Heart right ventricle (tissue), 16 donors: ENCODE measurements around the gene CHD2. TPM values are rescaled to one million over a fixed set of nuclear protein-coding genes. Genes with fewer than 3 reads are reported as not detected.

Experiments used
- ATAC-seq, 8 donors: fragments of 200-7000 bp; cut with Tn5 transposase; one replicate each; pipeline ENCODE4 v1.9.1; 2020; ENCODE audit warnings: mild to moderate bottlenecking in 8 of 8, moderate library complexity in 8 of 8, moderate number of reproducible peaks in 1 of 8
- DNase-seq, 2 donors: peaks; one replicate each; pipeline ENCODE4 v3.0.0-alpha.2; 2020
- H3K27ac ChIP-seq, 10 donors: fragments of 200-600 bp; sonication (generic) in 2 of 10; one replicate each; pipeline versions ENCODE4 v1.5.0 to v1.8.0; 2020 to 2022; ENCODE audit warnings: mild to moderate bottlenecking in 3 of 10
- H3K27me3 ChIP-seq, 7 donors: fragments of 200-600 bp; one replicate each; pipeline ENCODE4 v1.8.0; 2021 to 2022; ENCODE audit warnings: mild to moderate bottlenecking in 2 of 7
- H3K36me3 ChIP-seq, 9 donors: fragments of 200-600 bp; sonication (generic) in 1 of 9; one replicate each; pipeline versions ENCODE4 v1.5.0 to v1.8.0; 2020 to 2022; ENCODE audit warnings: mild to moderate bottlenecking in 2 of 9
- H3K4me1 ChIP-seq, 9 donors: fragments of 200-600 bp; sonication (generic) in 1 of 9; one replicate each; pipeline versions ENCODE4 v1.5.0 to v1.8.0; 2020 to 2022; ENCODE audit warnings: mild to moderate bottlenecking in 4 of 9
- H3K4me3 ChIP-seq, 10 donors: fragments of 200-600 bp; sonication (generic) in 2 of 10; one replicate each; pipeline versions ENCODE4 v1.5.0 to v1.8.0; 2020 to 2022; ENCODE audit warnings: mild to moderate bottlenecking in 7 of 10, moderate library complexity in 2 of 10
- H3K9me3 ChIP-seq, 11 donors: fragments of 200-600 bp in 10 of 11; sonication (generic) in 2 of 11; one replicate each; pipeline versions ENCODE4 v1.5.0 to v1.8.0; 2013 to 2022; ENCODE audit warnings: mild to moderate bottlenecking in 2 of 11, control low read depth in 1 of 11, moderate library complexity in 1 of 11
- WGBS, 2 donors: extraction: QIAGEN DNeasy Blood & Tissue Kit; methylation state at CpG; one replicate each; pipeline ENCODE4 v1.1.7; 2013; ENCODE audit warnings: inconsistent platforms in 1 of 2; 5-methylcytosine and 5-hydroxymethylcytosine counted together
- intact Hi-C, 10 donors: fragments of 100-400 bp; cut with DNase I; formaldehyde crosslinking; loops; one replicate each; pipeline versions ENCODE4 v1.11.1 to v1.14.2; 2022
- polyA plus RNA-seq, 2 donors: library from polyadenylated mRNA; stranded (reverse); fragments of 200-250 nt; gene quantifications; one replicate each; pipeline ENCODE4 v1.2.3, GENCODE V29; 2013
- total RNA-seq, 10 donors: library from RNA; stranded (reverse); fragmentation: NEBNext Ultra II Directional in 3 of 10; extraction: Animal tissue kit (Norgen Biotek cat#: 25700) in 3 of 10; gene quantifications; one replicate each; pipeline versions ENCODE4 v1.2.1 to v1.2.4, GENCODE V29; 2021 to 2023
- TF ChIP-seq, protein P1 (sequence below), 9 donors: fragments of 200-600 bp; sonication (generic) in 2 of 9; IDR thresholded peaks; one replicate each; pipeline versions ENCODE4 v1.5.0 to v1.8.0; 2021 to 2022; ENCODE audit warnings: antibody characterized with exemption in 9 of 9, mild to moderate bottlenecking in 5 of 9, moderate library complexity in 1 of 9
- donor health status: Arrhythmogenic right ventricular cardiomyopathy.
- donor health status: ischemic (EF 13 %, LVEDD 7.1; RV severe dilation, severe dysfunction).
- donor health status: healthy with polysubstance abuse.
- donor health status: DM: no; HTN: yes; CAD: no.
- donor health status: DM: no; HTN: no; CAD: no.
- donor health status: ischemic (EF 25% LVEDD 6.9; RV normal size, moderate dysfunction).
- donor health status: ischemic (EF 25% LVEDD 5.7; RV mildly dilated, moderate dysfunction).
- donor health status: healthy.
- donor health status: DM: yes; HTN: yes; CAD: no.
- donor health status: Ischemic cardiomyopathy.
- donor health status: ischemic (EF 35%, LVEDD 5.7; RV mildly dilated, moderate dysfunction).
- donor health status: nonischemic (EF 11% LVEDD 7.7; RV severe dilation, severe dysfunction).
- donor health status: DM: yes; HTN: yes; CAD: no.
- donor health status: PGD.
- donor health status: ischemic (EF 29% LVEDD 5.4; RV normal size, mild dysfunction).
- donor health status: nonischemic (EF 23%, LVEDD 6.1; RV moderate dilation, normal function).

The CHD2 gene
- total and polyA plus RNA-seq, 12 donors = 12.2 to 74.0 (median 54.6) TPM

DNA sequence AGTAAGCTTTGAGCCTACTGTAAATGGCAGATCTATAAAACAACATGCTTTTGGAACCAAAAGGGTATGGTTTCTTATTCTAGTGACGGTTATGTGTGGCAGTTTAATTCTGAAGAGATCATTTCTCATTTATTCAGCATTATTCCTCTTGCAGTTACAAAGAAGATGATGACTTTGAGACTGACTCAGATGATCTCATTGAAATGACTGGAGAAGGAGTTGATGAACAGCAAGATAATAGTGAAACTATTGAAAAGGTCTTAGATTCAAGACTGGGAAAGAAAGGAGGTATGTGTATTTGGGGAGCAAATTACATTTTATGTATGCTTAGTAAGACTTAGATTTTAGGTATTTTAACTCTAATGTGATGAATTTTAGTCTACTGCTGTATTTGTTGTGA is 41.5 kb downstream of the CHD2 start:
- ATAC-seq = no peak

DNA sequence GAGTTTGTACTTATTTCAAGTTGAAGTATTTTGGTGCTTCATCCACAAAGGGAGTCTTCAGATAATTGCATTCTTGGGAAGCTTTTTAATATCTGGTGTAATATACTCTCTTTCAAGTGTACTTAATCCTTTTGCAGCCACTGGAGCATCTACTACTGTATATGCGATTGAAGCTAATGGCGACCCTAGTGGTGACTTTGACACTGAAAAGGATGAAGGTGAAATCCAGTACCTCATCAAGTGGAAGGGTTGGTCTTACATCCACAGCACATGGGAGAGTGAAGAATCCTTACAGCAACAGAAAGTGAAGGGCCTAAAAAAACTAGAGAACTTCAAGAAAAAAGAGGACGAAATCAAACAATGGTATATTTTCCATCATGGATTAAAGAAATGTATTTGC is 42.6 kb downstream of the CHD2 start:
- Histone ChIP-seq H3K27ac (no peak overlapping the region), H3K9me3 (peaks cover 0 to 11% (median 0%) of the 10 kb centered on the region in 11 donors), H3K36me3 (peaks cover 0 to 100% (median 94%) of the 10 kb centered on the region in 9 donors), H3K4me3 (no peak overlapping the region), H3K27me3 (no peaks in the 10 kb centered on the region), H3K4me1 (peaks cover 0 to 7% (median 0%) of the 10 kb centered on the region in 9 donors)
- DNase-seq (no peak), ATAC-seq (no peak)
- TF ChIP-seq, protein P1, sequence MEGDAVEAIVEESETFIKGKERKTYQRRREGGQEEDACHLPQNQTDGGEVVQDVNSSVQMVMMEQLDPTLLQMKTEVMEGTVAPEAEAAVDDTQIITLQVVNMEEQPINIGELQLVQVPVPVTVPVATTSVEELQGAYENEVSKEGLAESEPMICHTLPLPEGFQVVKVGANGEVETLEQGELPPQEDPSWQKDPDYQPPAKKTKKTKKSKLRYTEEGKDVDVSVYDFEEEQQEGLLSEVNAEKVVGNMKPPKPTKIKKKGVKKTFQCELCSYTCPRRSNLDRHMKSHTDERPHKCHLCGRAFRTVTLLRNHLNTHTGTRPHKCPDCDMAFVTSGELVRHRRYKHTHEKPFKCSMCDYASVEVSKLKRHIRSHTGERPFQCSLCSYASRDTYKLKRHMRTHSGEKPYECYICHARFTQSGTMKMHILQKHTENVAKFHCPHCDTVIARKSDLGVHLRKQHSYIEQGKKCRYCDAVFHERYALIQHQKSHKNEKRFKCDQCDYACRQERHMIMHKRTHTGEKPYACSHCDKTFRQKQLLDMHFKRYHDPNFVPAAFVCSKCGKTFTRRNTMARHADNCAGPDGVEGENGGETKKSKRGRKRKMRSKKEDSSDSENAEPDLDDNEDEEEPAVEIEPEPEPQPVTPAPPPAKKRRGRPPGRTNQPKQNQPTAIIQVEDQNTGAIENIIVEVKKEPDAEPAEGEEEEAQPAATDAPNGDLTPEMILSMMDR (IDR thresholded peaks at IDR 0.05) = peak in 2 of 9 donors; percentile 6 to 11
- WGBS, 2 donors = 91 to 92% methylated on average over 3 of the region's 3 CpGs
- intact Hi-C loops = loop anchor here in 1 of 10 donors (5.0 kb wide), 1 partner anchor 40 kb away; no protein-coding TSS in a partner anchor

More for the DNA sequence above, 41.5 kb downstream of the CHD2 start:
- DNase-seq = no peak
- 94 to 98% methylated on average over 1 of the region's 1 CpG for WGBS, 2 donors
- Histone ChIP-seq H3K4me1 (peaks cover 0 to 14% (median 4%) of the 10 kb centered on the region in 9 donors), H3K27ac (no peak overlapping the region), H3K9me3 (peaks cover 0 to under 1% (median 0%) of the 10 kb centered on the region in 11 donors), H3K36me3 (peaks cover 0 to 100% (median 91%) of the 10 kb centered on the region in 9 donors), H3K27me3 (no peaks in the 10 kb centered on the region), H3K4me3 (no peak overlapping the region)
- TF ChIP-seq, protein P1 (IDR thresholded peaks at IDR 0.05) = no peak
- intact Hi-C loops = loop anchor here in 1 of 10 donors (5.0 kb wide), 1 partner anchor 41 kb away; no protein-coding TSS in a partner anchor

DNA sequence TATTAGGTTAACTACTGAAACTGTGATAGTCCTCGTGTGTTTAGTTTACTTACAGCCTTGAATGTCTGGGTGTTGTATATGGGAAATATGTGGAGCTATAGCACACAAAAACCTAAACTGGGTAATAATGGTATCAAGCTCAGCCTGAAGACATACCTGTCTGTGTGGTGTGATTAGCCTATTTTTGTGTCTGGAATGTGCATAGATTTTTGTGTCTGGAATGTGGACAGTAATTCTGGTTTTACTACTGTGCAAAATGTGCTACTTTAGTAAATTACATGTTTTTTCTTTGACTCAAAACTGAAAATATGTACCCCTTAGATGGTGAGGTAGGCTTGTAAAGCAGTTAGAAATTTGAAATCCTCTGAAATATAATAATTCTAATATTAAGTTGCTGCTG is 43.5 kb downstream of the CHD2 start:
- 85% methylated on average over 1 of the region's 1 CpG for WGBS, 2 donors
- ATAC-seq (no peak), DNase-seq (no peak)
- Histone ChIP-seq H3K27ac (no peak overlapping the region), H3K27me3 (no peaks in the 10 kb centered on the region), H3K9me3 (peaks cover 0 to 20% (median 3%) of the 10 kb centered on the region in 11 donors), H3K4me3 (no peak overlapping the region), H3K36me3 (peaks cover 0 to 100% (median 94%) of the 10 kb centered on the region in 9 donors), H3K4me1 (peaks cover 0 to 5% (median 0%) of the 10 kb centered on the region in 9 donors)
- intact Hi-C loops = loop anchor here in 1 of 10 donors (5.0 kb wide), 1 partner anchor 39 kb away; no protein-coding TSS in a partner anchor
- TF ChIP-seq, protein P1 (IDR thresholded peaks at IDR 0.05) = no peak

DNA sequence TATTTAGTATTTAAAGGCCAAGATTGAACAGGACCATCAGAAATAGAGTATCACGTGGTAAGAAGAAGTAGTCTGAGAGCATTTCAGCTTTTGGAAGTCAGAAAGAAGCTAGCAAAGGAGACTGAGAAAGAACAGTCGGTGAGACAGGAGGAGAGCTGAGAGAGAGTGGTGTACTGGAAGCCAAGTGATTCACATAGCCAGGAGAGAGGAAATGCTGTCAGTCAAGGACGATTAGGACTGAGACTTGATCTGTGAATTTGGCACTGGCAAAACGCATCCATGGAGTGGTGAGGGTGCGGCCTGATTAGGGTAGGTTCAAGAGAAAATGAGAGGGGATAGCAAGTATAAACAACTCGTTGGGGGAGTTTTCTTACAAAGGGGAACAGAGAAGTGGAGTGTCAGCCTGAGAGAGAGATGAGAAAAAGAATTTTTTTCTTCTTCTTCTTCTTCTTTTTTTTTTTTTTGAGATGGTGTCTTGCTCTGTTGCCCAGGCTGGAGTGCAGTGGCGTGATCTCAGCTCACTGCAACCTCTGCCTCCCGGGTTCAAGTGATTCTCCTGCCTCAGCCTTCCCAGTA is 44.9 kb downstream of the CHD2 start:
- TF ChIP-seq, protein P1 (IDR thresholded peaks at IDR 0.05) = no peak
- Histone ChIP-seq H3K27ac (peak overlapping the region in 2 of 10 donors; percentile 2 to 10), H3K36me3 (peaks cover 12 to 100% (median 94%) of the 10 kb centered on the region in 9 donors), H3K27me3 (no peaks in the 10 kb centered on the region), H3K4me3 (no peak overlapping the region), H3K4me1 (peaks cover 0 to 5% (median 0%) of the 10 kb centered on the region in 9 donors), H3K9me3 (peaks cover 4 to 35% (median 18%) of the 10 kb centered on the region in 11 donors)
- no peak for DNase-seq
- 79 to 83% methylated on average over 8 of the region's 8 CpGs for WGBS, 2 donors
- intact Hi-C loops = loop anchor here in 1 of 10 donors (5.0 kb wide), 1 partner anchor 37 kb away; no protein-coding TSS in a partner anchor
- ATAC-seq = peak in 2 of 8 donors; percentile 13 to 45
